GM12892 (cell line): ENCODE data around the gene CCL2.

Source experiments
- POLR2A ChIP-seq: IDR thresholded peaks from 2 replicates; pipeline ENCODE4 v1.6.1; 2011; ENCODE audit warnings: low read depth, low read length, control low read depth
- POLR2AphosphoS5 ChIP-seq: IDR thresholded peaks from 2 replicates; pipeline ENCODE4 v1.6.1; 2011; ENCODE audit warnings: low read depth, low read length, control low read depth
- TAF1 ChIP-seq: IDR thresholded peaks from 2 replicates; pipeline ENCODE4 v1.6.1; 2011; ENCODE audit warnings: low read depth, mild to moderate bottlenecking, control low read depth, low read length, borderline replicate concordance

GRCh38 chr17:34291721-34292348 is 36.8 kb downstream of the CCL2 start:
- no peak for TF ChIP-seq TAF1
- TF ChIP-seq POLR2A = no peak
- no peak for TF ChIP-seq POLR2AphosphoS5
